Subcutaneous adipose tissue (tissue), 4 donors: Measurements from ENCODE around the gene EED. TPM values are rescaled to one million over a fixed set of nuclear protein-coding genes. Genes with fewer than 3 reads are reported as not detected.

Experiments
- total RNA-seq, 4 donors: library from RNA; depleted of rRNA; stranded (reverse); fragments of >200 nt; gene quantifications; one replicate each; pipeline ENCODE4 v1.1.0, GENCODE V29; 2016
- TF ChIP-seq, protein P1 (sequence below): fragments of 450-650 bp; IDR thresholded peaks from one replicate; pipeline ENCODE4 v1.5.1; 2016; ENCODE audit warnings: low read depth, mild to moderate bottlenecking, control low read depth, antibody characterized with exemption, moderate library complexity

The EED gene
- total RNA-seq, 4 donors from 2014 or later: 14.7 to 28.4 (median 24.3) TPM

DNA sequence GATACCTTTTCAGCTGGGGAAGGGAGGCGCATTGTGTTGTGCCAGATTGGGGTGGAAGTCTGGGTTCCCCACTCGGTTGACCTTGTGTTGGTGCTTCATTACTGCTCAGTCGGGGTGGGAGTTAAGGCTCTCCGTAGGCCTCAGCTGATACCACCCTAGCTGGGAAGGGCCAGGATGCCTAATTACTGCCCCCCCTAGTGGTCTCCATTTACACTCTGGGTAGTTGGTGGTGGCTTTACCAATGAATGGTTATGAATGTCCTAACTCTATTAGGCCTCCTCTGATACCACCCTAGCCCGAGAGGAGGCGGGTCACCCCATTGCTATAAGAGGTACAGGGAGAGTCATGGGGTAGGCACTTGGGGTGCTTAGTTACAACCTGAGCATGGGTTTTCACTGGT, 29.9 kb downstream of the EED start:
- TF ChIP-seq, protein P1, sequence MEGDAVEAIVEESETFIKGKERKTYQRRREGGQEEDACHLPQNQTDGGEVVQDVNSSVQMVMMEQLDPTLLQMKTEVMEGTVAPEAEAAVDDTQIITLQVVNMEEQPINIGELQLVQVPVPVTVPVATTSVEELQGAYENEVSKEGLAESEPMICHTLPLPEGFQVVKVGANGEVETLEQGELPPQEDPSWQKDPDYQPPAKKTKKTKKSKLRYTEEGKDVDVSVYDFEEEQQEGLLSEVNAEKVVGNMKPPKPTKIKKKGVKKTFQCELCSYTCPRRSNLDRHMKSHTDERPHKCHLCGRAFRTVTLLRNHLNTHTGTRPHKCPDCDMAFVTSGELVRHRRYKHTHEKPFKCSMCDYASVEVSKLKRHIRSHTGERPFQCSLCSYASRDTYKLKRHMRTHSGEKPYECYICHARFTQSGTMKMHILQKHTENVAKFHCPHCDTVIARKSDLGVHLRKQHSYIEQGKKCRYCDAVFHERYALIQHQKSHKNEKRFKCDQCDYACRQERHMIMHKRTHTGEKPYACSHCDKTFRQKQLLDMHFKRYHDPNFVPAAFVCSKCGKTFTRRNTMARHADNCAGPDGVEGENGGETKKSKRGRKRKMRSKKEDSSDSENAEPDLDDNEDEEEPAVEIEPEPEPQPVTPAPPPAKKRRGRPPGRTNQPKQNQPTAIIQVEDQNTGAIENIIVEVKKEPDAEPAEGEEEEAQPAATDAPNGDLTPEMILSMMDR: no peak

DNA sequence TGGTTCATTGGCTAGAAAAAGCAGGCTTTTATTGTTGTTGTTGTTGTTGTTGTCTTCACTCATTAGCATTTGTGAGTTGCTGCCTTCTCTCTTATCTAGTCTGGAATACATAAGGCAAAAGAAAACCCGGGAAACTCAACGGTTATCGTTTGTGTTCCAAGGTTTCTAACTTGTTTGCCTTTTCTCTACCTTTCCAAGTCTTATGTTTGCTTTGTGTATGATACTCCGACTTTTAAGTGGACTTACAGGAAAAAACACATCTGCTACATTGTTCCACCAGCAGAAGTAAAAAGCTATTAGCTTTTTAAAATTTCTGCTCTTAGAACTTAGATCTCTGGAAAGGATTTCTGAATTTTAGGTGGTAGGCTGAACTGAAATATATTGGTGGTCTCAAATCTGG, 30.4 kb downstream of the EED start:
- TF ChIP-seq, protein P1: no peak

DNA sequence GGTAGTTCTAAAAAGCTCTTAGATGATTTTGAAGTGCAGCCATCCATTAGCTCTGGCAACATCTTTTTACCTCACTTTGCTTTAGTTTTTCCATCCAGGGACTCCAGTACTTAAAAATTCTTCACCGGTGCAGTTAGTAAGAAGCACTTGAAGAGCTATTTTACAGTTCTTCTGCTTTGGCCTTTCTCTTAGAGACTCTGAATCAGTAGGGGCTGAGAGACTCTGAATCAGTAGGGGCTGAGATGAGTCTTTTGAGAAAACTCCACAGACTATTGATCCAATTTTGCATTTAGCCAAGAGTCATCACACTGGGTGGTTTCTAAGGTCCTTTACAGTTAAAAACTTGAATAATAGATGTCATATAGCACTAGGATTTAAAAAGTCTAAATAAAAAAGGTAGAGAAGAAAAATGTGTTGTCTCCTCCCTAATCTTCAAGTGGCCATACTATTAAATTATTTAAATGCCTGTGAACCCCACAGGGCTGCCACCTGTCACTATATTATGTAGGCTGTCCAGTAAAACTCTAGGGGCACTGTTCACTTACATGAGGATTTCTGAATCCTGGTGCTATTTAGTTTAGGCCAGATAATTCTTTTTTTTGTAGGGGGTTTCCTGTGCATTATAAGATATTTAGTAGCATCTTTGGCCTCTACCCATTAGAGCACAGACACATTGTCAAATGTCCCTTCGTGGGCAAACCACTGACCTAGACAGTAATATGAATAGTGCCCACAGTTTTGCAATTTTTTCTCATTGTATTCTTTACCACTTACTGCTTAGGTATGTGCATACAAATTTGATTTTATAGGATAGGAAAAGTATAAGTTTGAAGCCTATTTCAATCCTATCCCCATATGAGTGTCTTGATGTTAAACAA, 31.2 kb downstream of the EED start:
- TF ChIP-seq, protein P1: no peak

DNA sequence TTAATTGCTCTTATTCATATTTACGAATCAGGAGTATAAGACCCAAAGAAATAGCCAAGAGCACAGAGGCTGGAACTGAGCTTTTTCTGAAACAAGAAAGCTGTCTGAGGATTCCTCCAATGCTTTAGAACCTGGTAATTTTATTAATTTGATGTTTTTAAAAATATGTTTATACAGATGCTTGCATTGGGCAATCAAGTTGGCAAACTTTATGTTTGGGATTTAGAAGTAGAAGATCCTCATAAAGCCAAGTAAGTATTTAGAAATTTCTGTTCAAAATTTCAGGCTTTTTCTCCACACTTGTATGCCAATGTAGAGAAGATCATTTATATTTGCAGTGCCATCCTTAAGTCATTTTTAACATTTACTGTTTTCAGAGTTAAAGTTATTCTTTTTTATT, 33.2 kb downstream of the EED start:
- TF ChIP-seq, protein P1: no peak

DNA sequence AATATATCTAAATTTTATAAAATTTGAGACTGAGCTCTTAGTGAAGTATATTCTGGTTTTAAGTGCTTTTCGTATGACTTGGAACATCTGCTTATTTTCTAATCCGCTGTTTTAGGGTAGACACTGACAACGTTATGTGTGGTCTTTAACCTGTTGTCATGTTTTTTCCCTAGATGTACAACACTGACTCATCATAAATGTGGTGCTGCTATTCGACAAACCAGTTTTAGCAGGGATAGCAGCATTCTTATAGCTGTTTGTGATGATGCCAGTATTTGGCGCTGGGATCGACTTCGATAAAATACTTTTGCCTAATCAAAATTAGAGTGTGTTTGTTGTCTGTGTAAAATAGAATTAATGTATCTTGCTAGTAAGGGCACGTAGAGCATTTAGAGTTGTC, 33.7 kb downstream of the EED start:
- TF ChIP-seq, protein P1: no peak

DNA sequence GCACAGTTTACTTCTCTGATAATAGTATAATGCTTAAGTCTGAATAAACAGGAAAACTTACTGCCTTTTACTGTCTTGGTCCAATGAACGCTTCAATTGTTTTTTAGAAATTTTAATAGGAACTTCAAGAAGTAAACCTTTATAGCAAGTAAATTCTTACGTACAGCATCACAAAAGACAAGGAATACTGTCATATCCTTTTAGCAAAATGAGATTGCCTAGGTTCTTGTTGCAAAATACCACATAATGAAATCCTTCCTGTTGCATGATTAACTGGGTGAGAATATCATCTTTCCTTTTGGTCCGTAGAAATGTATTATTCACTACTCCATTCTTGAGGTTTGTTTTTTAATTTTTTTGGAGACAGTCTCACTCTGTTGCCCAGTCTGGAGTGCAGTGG, 35.2 kb downstream of the EED start:
- TF ChIP-seq, protein P1: no peak

DNA sequence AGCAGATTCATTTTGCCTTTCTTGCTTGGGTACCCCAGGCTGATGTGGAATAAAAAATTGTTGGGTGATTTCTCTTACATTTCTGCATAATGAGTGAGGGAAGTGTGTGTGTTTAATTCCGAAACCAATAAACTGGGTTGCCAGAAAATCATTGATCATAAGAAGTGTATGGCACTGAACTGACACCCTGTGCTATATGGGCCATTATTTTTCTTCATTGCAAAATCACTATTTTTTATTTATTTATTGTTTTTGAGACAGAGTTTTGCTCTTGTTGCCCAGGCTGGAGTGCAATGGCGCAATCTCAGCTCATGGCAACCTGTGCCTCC, 42.9 kb downstream of the EED start:
- TF ChIP-seq, protein P1: no peak
